EH (cell line): ENCODE measurements around the gene TSSC4.

Experiments
- DNase-seq: peaks from one replicate; pipeline ENCODE4 v3.0.0-alpha.2; 2015; ENCODE audit warnings: low read depth

Gene TSSC4

DNA sequence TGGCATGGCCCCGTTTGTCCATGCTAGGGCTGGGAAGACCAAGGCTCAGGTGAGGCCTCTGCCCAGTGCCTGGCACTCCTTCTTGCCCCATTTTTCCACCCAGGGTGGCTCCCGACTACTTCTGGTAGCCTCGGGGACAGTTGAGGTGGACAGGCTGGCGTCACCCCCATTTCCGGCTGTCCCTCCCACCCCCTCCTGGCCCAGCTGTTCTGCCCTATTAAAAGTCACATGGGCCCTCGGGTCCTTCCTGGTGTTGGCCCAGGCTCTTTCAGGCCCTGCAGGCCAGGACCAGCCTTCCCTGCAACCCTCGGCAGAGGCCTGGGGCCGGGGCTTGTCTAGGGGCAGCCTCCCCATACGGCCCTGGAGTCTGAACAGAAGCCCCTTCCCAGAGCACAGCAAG lies 14.0 kb upstream of the TSSC4 start:
- no peak for DNase-seq

DNA sequence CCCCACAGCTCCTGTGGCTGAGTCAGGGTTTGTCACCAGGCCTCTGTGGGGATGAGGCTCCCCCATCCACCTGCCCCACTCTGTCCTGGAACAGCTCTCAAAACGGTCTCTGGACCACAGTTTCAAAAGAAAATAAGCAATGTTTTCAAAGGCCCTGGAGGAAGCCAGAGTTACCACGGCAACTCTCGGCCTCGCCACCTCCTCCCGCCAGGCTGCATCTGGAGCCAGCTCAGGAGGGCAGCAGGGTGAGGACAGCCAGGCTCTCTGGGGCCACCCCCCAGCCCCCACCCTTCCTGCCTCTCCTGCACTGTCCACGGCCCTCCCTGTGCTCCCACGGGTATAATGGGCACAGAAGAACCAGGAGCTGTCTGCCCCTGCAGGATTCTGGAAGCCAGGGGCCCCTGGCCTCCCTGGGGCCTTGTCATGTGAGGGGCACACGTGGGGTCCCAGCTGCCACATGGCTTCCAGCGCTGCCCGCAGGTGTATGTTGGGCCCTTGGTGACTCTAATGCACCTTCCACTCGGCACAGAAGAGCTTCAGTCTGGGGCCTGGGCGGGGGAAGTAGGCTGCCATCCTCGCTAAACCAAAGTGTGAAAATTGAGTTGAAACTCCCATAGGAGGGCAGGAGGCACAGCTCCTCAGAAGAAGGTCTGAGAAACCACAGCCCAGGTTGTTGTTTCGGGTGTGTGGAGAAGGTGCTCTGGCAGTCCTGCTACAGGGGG lies 13.1 kb upstream of the TSSC4 start:
- DNase-seq, result peak; percentile 53

DNA sequence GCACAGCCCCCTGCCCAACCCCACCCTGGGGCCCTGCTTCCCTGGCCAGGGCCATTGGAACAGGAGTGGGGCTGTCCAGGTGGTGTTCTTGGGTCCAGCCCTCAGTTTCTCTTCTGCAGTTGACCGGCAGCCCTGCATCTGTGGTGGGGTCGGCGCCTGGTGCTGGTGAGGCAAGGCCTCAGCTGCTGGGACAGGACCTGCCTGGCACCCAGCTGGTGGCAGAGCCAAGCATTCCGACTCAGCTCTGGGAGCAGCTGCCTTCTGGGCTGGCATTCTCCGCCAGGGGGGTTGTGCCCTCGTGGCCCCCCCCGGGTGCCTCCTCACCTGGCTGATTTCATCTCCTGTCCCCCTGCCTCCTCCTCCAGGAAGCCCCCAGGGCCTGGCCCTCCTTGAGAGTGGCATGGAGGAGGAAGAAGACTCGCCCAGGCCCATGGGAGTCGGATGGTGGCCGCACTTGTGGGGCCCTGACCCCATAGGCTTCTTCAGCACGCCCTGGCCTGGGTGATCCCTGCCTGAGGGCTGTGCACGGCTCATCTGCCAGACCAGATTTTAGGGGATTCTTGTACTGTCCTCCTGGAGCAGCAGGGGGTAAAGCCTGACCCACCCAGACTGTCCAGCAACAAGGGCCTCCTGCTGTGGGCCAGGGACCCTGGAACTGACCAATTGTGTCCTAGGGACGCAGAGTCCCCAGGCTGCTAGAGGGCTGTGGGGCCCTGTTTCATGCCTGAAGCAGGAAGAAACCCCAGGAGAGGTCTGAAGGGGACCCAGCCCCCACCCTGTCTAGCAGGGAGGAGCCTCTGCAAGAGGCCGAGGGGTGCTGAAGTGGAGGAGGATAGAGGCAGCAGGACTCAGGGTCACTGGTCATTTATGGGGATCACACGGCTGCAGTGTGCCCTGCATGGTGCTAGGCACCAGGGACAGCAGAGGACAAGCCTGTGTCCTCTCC lies 11.8 kb upstream of the TSSC4 start:
- no peak for DNase-seq

DNA sequence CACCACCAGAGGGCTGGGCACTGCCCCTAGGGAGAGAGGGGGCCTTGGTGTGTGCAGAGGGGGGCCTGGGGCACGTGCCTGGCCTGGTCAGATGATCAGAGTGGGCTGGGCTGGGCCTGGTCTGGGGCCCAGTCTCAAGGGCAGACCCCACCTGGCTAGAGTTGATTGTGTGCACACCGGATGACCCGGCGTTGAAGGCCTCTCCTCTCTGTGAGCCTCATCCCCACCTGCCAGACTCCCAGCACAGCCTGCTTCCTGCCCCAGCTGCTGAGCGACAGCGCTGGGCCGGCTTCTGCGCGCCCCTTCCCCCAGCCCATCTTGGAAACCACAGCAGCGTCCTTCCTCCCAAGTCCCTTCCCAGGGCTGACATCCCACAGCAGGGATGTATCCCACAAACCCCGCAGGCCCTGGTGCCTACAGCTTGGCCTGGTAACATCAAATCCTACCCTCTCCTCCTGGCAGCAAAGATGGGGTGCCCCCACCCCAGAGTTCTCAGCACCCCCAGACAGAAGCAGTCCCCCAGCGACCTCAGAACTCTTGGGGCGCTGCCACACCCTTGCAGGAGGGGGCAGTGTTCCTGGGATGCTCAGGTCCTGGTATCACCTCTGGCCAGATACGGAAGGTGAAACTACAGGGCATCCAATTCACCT lies 11.0 kb upstream of the TSSC4 start:
- no peak for DNase-seq

DNA sequence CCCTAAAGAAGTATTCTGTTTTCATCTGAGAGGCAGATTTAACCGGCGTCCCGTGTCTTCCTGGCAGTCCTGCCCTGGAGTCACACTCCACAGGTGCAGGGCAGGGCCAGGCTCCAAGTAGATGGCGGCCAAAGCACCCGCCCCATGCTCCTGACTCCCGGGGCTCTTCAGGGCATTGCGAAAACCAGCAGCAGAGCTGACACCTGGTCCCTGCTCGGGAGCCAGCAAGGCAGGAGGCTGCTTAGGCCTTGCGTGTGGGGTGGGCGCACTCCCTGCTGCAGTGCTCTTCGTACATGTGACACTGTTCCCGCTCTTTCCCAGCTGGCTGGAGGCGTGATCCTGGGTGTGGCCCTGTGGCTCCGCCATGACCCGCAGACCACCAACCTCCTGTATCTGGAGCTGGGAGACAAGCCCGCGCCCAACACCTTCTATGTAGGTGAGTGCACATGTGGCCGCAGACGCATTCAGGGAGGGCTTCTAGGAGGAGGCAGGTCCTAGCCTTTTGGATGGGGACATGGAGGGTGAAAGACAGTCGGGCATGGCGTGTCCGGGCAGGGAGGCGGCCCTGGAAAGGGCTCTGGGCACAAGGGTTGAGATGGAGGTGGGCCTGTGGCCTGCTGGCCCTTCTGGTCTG lies 10.3 kb upstream of the TSSC4 start:
- no peak for DNase-seq

DNA sequence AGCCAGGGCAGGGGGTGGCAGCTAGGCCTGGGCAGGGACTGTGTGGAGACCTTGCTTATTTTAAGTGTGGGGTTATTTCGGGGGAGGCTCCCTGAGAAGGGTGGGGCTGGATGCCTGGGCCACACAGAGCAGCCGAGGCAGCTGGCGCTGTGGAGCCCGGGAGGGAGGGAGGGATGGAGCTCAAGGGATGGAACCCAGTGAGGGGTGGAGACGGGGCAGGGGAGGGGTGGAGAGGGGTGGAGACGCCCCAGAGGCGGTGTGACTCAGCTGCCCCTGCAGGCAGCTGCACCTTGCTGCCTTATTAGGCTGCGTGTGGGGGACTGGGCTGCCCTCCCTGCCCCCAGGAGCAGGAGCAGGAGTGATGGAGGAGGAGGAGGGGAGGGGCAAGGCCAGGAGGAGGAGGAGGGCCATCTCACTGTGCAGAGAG lies 9.8 kb upstream of the TSSC4 start:
- peak; percentile 93 for DNase-seq

DNA sequence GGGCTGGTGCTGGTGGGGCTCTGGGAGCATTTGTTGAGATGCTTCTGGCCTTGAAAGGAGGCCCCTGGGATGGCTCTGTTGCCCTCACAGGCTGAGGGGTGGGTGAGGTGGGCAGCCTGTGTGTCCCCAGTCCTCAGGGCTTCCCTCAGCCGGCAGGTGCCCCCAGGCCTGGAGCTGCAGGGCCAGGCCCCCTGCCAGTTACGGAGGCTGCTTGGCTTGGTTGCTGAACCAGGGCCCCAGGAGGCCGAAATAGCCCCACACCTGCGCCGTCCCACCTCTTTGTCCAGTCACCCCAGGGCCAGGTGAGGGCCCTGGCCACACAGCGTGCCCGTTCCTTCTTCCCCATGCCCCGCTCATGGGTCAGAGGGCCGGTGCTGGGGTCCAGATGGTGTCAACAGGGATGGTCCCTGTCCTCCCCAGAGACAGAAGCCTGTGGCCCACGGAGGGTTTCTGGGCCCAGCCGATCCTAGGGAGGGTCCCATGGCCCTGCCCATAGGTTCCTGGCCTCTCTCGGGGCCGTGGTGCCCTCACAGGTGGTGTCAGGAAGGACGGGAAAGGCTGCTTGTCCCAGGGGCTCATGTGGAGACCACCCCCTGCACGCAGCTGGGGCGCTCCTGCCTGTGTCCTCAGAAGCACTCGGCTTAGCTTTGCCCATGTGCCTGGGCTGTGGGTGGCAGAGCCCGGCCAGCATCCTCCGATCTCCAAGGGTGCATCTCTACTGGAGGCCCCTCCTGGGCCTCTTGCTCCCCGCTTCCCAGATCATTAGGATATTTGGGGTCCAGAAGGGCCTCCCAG lies 9.2 kb upstream of the TSSC4 start:
- DNase-seq, result no peak

DNA sequence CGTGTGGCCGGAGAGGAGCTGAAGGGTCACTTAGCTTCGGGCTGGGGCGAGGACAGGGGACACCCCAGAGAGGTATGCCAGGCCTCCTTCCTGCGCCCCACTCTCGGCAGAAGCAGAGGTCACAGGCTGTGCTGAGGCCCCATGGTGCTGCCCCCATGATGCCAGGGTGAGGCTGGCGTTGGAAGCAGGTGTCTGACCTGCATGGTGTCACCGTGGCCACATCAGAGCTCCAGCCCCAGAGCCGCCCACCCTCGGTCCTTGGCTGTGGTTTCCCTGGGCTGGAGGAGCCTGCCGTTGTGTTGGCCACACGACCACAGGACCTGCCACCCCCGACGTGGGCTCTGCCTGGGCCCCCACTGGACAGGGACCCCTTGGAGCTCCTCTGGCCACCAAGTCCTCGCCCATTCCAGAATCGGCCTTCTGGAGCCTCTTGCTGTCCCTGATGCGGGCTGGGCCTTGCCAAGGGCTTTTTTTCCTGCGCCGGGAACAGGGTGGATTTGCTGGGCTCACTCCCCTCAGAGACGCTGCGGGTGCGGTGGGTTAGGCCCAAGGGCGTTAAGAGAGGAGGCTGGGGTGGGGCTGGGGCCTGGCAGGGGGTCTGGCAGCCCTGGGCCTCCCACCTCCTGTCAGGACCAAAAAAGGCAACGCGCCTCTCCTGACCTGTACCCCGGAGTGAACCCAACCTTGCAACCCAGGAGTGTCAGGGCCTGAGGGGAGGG lies 8.2 kb upstream of the TSSC4 start:
- DNase-seq, result no peak

DNA sequence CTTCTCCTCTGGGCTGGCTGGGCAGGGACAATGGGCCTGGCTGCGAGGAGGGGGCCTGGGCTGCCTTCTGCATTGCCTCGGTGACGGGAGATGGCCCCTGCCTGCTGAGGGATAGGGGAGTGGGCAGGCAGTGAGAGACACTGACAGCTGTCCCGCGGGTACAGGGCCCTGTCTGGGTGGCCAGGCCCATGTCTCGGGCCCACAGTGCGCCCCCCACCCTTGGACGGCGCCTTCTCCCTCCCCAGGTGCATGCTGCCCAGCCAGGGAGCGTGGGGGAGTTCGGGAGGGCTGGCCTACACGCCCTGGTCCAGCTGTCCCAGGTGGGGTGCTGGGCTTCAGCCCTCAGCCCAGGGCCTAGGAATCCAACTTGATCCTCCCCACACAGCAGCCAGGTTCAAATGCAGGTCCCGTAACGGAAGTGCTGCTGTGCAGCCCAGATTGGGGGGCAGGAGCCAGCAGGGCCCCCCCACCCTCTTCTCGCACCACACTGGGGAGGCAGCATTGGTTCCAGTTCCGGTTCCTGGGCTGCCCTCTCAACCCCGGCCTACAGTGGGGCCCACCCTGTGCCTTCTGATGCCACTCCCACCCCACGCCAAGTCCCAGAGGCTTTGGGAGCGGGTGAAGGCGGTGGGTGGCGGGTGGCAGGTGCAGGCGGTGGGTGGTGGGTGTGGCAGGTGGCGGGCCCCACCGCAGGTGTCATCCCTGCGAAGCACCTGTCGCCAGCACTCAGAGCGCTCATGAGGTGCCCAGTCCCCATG lies 7.3 kb upstream of the TSSC4 start:
- DNase-seq, result no peak

DNA sequence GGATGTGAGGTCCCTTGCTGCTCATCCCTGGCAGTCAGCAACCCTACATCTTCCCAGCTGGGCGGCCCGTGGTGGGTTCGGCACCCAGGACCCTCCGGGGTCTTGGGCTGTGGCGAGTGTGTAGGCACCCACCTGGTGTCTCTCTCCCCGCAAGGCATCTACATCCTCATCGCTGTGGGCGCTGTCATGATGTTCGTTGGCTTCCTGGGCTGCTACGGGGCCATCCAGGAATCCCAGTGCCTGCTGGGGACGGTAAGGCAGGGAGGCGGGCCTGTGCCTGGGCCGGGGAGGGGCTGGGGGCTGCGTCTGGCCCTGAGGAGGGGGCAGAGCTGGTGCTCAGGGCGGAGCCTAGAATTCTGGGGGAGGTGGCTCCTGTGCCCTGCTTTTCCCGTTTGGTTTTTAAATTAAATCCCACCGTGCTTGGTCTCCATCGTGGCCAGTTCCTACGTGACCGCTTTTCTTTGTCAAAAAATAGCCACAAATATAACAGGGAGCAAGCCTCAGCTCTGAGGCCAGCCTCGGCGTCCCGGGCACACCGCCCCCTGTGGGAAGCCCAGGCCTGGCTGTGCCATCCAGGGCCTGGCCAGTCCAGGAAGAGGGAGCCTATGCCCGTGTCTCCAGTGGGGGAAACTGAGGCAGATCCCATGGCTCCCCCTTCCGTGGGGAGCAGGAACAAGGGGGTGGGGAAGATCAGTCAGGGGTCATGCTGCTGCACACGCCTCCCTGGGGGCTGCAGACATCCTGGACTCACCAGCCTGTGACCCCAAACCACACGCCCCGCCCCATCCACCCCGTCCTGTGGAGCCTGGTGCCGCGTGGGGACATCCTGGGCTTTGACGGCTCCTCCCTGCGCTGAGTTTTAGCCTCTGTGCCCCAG lies 6.4 kb upstream of the TSSC4 start:
- no peak for DNase-seq

DNA sequence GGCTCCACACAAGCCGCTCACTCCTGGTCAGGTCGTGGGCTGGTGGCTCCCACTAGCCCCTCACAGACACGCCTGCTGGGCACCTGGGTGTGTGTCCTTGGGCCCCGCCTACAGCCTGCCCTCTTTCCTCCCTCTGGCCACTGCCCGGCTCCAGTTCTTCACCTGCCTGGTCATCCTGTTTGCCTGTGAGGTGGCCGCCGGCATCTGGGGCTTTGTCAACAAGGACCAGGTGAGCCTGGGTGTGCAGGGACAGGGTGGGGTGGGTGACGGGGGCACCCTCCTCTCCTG lies 5.8 kb upstream of the TSSC4 start:
- no peak for DNase-seq

DNA sequence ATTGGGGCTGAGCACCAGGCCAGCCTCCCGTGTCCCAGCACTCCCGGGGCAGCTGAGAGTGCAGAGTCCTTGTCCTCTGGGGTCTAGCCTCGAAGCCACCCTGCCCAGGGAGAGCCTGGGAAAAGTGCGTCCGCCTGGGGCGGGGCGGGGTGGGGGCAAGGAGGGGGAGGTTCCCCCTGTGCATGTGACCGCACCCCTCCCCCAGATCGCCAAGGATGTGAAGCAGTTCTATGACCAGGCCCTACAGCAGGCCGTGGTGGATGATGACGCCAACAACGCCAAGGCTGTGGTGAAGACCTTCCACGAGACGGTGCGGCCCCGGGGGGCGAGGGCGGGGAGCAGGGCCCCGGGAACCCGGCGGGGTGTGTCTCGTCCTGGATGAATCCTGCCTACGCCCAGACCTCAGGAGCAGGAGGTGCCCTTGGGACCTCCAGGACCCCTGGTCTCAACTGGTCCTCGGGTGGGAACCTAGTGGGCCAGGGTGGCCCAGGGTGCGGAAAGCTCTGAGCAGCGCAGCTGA lies 5.3 kb upstream of the TSSC4 start:
- DNase-seq, result no peak

DNA sequence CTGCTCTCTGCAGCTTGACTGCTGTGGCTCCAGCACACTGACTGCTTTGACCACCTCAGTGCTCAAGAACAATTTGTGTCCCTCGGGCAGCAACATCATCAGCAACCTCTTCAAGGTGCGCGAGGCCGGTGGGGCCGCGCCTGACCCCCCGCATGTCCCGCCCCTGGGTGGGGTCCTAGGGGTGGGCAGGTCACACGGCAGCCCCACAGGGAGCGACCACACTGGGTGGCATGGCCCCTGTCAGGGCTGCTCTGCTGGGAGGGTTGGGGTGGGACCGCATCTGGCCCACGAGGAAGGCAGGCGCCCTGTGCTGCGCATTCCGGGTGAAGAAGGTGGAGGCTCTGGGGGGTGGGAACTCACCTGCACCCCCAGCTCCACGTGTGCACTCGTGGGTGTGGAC lies 4.7 kb upstream of the TSSC4 start:
- no peak for DNase-seq

DNA sequence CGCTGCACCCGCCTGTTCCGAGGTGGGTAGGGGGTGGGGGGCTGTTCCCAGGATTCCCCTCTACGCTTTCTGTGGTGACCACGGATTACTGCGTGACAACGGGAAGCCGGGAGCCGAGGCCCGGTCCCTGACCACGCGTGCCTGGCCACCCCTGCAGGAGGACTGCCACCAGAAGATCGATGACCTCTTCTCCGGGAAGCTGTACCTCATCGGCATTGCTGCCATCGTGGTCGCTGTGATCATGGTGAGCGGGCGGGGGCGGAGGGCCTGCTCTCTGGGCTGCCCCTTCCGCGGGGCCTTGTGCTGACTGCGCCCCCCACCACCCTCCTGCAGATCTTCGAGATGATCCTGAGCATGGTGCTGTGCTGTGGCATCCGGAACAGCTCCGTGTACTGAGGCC lies 4.1 kb upstream of the TSSC4 start:
- no peak for DNase-seq

DNA sequence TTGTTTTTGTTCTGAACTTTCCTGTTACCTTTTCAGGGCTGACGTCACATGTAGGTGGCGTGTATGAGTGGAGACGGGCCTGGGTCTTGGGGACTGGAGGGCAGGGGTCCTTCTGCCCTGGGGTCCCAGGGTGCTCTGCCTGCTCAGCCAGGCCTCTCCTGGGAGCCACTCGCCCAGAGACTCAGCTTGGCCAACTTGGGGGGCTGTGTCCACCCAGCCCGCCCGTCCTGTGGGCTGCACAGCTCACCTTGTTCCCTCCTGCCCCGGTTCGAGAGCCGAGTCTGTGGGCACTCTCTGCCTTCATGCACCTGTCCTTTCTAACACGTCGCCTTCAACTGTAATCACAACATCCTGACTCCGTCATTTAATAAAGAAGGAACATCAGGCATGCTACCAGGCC lies 3.5 kb upstream of the TSSC4 start:
- DNase-seq, result no peak

DNA sequence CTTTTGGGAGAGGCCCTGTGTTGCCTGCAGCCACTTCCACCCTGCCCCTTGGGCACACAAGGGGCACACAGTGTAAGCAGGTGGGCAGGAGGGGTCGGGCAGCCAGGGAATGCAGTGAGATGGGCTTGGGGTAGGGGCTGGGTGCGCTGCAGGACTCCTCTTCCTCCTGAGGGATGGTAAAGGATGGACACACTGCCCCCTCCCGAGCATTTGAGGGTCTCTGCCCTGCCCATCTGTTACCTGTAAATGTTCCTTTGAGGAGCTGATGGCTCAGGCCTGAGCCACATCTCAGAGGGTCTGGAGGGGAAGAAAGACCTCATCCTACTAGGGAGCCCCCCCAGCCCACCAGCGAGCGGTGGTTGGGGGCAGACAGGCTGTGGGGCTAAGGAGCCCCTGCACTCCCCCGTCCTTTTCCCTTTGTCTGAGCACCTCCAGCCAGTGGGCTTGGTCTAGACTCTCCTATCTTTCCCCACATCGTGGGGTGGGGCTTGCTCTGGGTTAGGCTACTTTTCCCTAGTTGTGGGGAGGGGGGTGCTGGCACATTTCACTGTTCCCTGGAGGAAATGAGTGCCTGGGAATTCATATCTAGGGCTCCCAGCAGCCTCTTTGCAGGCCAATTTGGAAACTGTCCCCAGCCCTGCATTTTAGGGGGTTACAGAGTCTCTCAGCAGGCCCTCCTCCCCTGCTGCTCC lies 1.7 kb upstream of the TSSC4 start:
- no peak for DNase-seq

DNA sequence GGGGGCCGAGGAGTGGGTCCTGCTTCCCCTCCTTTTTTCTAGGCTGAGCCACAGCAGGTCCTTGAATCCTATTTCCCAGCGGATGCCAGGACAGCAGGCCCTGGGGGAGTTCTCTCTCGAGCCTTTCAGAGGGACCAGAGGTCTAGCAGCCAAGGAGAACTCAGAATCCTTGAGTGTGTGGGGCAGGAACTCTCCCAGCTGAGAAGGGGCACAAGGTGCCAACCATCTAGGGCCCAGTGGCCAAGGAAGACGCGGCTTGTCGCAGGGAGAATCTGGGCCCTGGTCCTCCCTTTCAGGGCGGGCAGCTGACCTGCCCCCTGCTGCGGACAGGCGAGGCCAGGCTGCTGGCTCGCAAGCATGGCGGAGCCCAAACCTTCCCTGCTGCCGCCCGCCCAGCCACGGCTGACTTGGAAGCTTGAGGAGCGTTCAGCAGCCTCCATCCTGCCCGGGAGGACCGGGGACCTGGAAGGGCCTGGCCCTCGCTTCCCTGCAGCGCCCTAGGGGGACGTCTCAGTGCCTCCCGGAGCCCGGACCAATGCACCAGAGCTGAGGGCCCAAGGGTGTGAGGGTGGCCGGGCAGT lies 972 bp upstream of the TSSC4 start:
- DNase-seq, result no peak

DNA sequence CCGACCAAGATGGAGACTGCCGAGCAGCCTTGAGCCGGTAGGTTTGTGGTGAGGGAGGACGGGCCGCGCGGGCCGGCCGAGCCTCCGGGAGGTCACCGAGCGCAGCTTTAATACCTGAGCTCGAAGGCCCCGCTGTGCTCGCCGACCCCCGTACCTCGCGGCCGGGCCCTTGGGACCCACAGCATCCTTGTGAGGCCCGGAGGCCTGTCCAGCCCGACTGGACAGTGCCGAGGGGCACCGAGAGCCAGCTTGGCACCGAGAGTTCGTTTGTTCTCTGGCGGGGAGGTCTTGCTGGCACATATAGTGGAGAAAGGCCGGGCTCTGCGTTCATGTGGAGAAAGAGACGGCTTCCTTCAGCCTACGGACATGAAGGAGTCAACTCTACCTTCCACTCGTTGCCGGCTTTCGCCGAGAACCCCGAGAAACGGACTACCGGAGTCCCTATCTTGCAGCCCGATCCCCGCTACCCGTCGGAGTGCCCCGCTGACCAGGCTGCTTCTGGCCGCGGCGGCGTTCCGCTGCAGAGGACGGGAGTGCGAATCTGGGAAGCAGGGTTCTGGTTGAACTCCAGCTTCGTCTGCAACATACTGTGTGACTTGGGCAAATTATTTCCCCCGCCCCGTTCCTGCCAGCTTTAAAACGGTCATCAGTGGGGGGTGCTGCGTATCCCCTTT lies 349 bp downstream of the TSSC4 start:
- DNase-seq, result peak; percentile 35
